Suprapubic skin (tissue), 3 donors: ENCODE results near the gene ITGA1.

Source experiments
- CTCF ChIP-seq, 2 donors: fragments of 200-600 bp in 1 of 2; fragments of 450-650 bp in 1 of 2; sonication (generic) in 1 of 2; IDR thresholded peaks; one replicate each; pipeline ENCODE4 v1.5.1; 2016 to 2019; ENCODE audit warnings: antibody characterized with exemption in 2 of 2, mild to moderate bottlenecking in 1 of 2, moderate library complexity in 1 of 2
- EP300 ChIP-seq: sonication (generic); formaldehyde crosslinking; IDR thresholded peaks from one replicate; pipeline ENCODE4 v1.6.1; 2017; ENCODE audit warnings: antibody characterized with exemption
- POLR2A ChIP-seq, 2 donors: fragments of 450-650 bp; IDR thresholded peaks; one replicate each; pipeline ENCODE4 v1.6.1; 2017; ENCODE audit warnings: antibody characterized with exemption in 2 of 2, mild to moderate bottlenecking in 2 of 2, moderate library complexity in 2 of 2

GRCh38 chr5:52772668-52773067 is 15.0 kb upstream of the ITGA1 start:
- TF ChIP-seq EP300 (no peak), CTCF (IDR thresholded peaks at IDR 0.05) (no peak), POLR2A (IDR thresholded peaks at IDR 0.05) (no peak)
